BLaER1 treated with 17β-estradiol and CSF1 and Interleukin-3, amounts not matched to agents 10 nM and 100 nM (cell line): ENCODE measurements around the gene ASB3.
A peak's percentile ranks its signal among the peaks of the same experiment; 100 is the strongest.

Experiments used
- H3K27ac ChIP-seq, 11 experiments: shearing (Covaris generic); formaldehyde crosslinking; 2 replicates each; pipeline ENCODE4 v1.8.1; 2022
- H3K27me3 ChIP-seq, 11 experiments: shearing (Covaris generic); formaldehyde crosslinking; 2 replicates each; pipeline ENCODE4 v1.8.1; 2022
- H3K36me3 ChIP-seq, 11 experiments: shearing (Covaris generic); formaldehyde crosslinking; 2 replicates each; pipeline ENCODE4 v1.8.1; 2022
- H3K4me1 ChIP-seq, 10 experiments: shearing (Covaris generic); formaldehyde crosslinking; 2 replicates each; pipeline ENCODE4 v1.8.1; 2022
- H3K4me2 ChIP-seq, 11 experiments: shearing (Covaris generic); formaldehyde crosslinking; 2 replicates each; pipeline ENCODE4 v1.8.1; 2022
- H3K4me3 ChIP-seq, 10 experiments: shearing (Covaris generic); formaldehyde crosslinking; 2 replicates each; pipeline ENCODE4 v1.8.1; 2022
- H3K9ac ChIP-seq, 11 experiments: shearing (Covaris generic); formaldehyde crosslinking; 2 replicates each; pipeline ENCODE4 v1.8.1; 2022
- H3K9me3 ChIP-seq, 11 experiments: shearing (Covaris generic); formaldehyde crosslinking; replicated peaks in 1 of 11; 2 replicates each; pipeline ENCODE4 v1.8.1; 2022
- H4K20me1 ChIP-seq, 11 experiments: shearing (Covaris generic); formaldehyde crosslinking; 2 replicates each; pipeline ENCODE4 v1.8.1; 2022
- Cebpa-rat ChIP-seq, 11 experiments: shearing (Covaris generic); IDR thresholded peaks; 2 replicates each; pipeline ENCODE4 v1.8.1; 2022

The ASB3 gene

GRCh38 chr2:53635694-53636093 is 151.1 kb downstream of the ASB3 start:
- no peaks in the 10 kb centered on the region for H3K36me3 ChIP-seq
- H4K20me1 ChIP-seq = no peaks in the 10 kb centered on the region
- H3K9me3 ChIP-seq = no peaks in the 10 kb centered on the region
- H3K9ac ChIP-seq = no peak overlapping the region
- no peak for TF ChIP-seq Cebpa-rat (IDR thresholded peaks at IDR 0.05)
- no peak overlapping the region for H3K4me3 ChIP-seq
- peaks cover 0 to 10% (median 0%) of the 10 kb centered on the region in 10 experiments; a peak in 7 of 20 replicates for H3K4me1 ChIP-seq
- no peaks in the 10 kb centered on the region for H3K27me3 ChIP-seq
- 0 out of 22 replicates have a peak overlapping the region, but pooled peaks of 2 of the 11 experiments have one; percentile 11 to 12 for H3K4me2 ChIP-seq
- H3K27ac ChIP-seq = no peak overlapping the region

DNA sequence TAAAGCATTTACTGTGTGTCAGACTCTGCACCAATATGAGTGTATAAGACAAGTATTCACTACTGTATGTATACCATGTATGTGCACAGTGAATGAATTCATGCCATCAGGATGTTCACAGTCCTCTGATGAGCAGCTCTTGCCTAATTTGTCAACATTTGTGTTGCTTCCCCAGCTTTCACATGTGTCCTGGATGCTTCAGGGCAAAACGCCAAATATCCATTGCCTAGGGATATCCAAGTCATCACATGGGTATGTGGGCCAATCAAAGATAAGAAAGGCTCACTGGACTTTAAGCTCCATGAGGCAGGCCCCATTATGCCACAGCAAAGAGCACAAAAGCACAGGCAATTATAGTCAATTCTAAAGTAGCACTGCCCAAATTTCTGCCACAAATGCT is 153.3 kb downstream of the ASB3 start:
- no peaks in the 10 kb centered on the region for H4K20me1 ChIP-seq
- no peaks in the 10 kb centered on the region for H3K27me3 ChIP-seq
- H3K27ac ChIP-seq = no peak overlapping the region
- no peak overlapping the region for H3K4me3 ChIP-seq
- TF ChIP-seq Cebpa-rat (IDR thresholded peaks at IDR 0.05) = no peak
- no peaks in the 10 kb centered on the region for H3K9me3 ChIP-seq
- no peak overlapping the region for H3K9ac ChIP-seq
- H3K4me1 ChIP-seq = peaks cover 0 to 10% (median 0%) of the 10 kb centered on the region in 10 experiments; a peak in 7 of 20 replicates
- H3K4me2 ChIP-seq = no peak overlapping the region
- no peaks in the 10 kb centered on the region for H3K36me3 ChIP-seq

GRCh38 chr2:53632714-53633113 is 154.0 kb downstream of the ASB3 start:
- no peak overlapping the region for H3K9ac ChIP-seq
- no peaks in the 10 kb centered on the region for H4K20me1 ChIP-seq
- H3K27me3 ChIP-seq = no peaks in the 10 kb centered on the region
- H3K4me3 ChIP-seq = no peak overlapping the region
- peaks cover 0 to 10% (median 0%) of the 10 kb centered on the region in 10 experiments; a peak in 7 of 20 replicates for H3K4me1 ChIP-seq
- H3K4me2 ChIP-seq = no peak overlapping the region
- H3K36me3 ChIP-seq = no peaks in the 10 kb centered on the region
- H3K9me3 ChIP-seq = no peaks in the 10 kb centered on the region
- TF ChIP-seq Cebpa-rat (IDR thresholded peaks at IDR 0.05) = no peak
- no peak overlapping the region for H3K27ac ChIP-seq

DNA sequence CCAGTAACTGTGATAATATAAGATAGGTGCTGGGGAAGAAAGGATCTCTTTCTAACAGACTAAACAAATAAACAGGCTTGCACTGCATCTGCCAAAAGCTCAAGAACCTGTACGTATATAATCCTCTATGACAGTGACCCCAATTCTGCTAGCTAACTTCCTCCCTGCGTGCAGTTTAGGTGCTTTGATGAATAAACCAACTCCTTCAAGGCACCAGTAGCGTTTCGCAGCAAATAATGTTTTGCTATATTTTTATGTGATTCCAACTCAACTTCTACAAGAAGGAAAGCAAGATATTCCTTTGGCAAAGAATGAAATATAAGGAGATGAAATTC is 154.7 kb downstream of the ASB3 start:
- peaks cover 0 to 10% (median 0%) of the 10 kb centered on the region in 10 experiments; a peak in 7 of 20 replicates for H3K4me1 ChIP-seq
- no peaks in the 10 kb centered on the region for H3K36me3 ChIP-seq
- H3K27me3 ChIP-seq = no peaks in the 10 kb centered on the region
- no peak for TF ChIP-seq Cebpa-rat (IDR thresholded peaks at IDR 0.05)
- H3K27ac ChIP-seq = no peak overlapping the region
- H3K9me3 ChIP-seq = no peaks in the 10 kb centered on the region
- H3K9ac ChIP-seq = no peak overlapping the region
- no peaks in the 10 kb centered on the region for H4K20me1 ChIP-seq
- H3K4me2 ChIP-seq = no peak overlapping the region
- H3K4me3 ChIP-seq = no peak overlapping the region

DNA sequence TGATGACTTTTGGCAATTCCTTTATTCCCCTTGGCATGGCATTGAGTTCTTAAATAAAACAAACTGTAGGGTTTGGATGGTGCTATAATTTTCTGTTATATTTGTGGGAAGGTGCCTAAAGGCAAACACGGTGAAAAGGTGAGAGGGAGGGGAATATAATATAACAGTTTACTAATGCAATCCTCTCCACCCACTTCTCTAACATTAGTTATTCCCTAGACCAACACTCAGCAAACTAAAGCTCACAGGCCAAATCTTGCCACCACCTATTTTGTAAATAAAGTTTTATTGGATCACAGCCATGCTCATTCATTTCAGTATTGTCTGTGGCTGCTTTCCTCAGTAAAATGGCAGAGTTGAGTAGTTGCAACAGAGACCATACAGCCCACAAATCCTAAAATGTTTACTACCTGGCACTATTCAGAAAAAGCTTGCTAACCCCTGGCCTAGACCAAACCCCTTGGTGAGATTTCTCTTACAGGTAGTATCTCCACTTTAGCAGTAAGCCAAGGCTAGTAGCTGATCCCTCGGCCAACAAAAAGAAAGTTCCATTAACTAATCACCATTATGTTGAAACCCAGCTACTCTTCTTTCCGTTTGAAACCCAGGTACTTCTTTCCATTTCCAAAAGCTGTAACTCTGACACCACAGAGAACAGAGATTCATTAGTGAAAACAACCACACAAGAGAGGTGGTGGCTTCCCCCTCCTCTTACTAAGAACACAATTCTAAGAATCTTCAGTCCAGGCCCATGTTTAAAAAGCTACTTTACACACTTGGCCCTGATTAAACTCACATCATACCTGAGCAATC is 155.2 kb downstream of the ASB3 start:
- Histone ChIP-seq H3K4me2 (no peak overlapping the region), H3K27me3 (no peaks in the 10 kb centered on the region), H3K4me1 (peaks cover 0 to 10% (median 0%) of the 10 kb centered on the region in 10 experiments; a peak in 7 of 20 replicates), H3K9me3 (no peaks in the 10 kb centered on the region), H3K9ac (no peak overlapping the region), H4K20me1 (no peaks in the 10 kb centered on the region), H3K36me3 (no peaks in the 10 kb centered on the region), H3K4me3 (no peak overlapping the region), H3K27ac (no peak overlapping the region)
- TF ChIP-seq Cebpa-rat (IDR thresholded peaks at IDR 0.05) = no peak

DNA sequence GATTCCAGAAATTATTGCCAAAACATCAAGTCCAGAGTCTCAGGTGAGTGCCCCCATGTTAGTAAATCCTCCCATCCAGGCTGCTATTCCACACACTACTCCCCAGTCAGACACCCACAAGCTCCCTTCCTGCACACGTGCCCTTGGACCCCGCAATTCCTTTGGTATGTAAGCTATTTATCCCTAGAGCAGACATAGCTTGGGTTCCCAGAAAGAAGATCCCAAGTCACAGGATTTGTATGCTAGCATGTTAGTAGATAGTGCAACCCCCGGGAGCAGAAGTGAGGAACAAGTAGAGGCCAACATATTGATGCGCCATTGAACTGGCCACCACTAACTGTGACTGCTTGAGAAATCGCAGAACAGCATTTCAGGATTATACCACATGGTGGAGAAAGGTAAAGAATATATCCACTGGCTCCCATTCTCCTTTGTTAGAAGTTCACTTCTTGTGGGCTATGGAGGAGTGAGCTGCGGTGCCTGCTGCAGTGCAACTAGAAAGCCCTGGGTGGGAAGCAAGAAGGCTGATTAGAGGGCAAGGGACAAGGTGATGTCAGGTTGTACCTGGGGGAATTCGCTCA is 156.6 kb downstream of the ASB3 start:
- Histone ChIP-seq H4K20me1 (no peaks in the 10 kb centered on the region), H3K4me2 (no peak overlapping the region), H3K4me1 (peaks cover 0 to 5% (median 0%) of the 10 kb centered on the region in 10 experiments; a peak in 7 of 20 replicates), H3K4me3 (no peak overlapping the region), H3K9ac (no peak overlapping the region), H3K27ac (no peak overlapping the region), H3K36me3 (no peaks in the 10 kb centered on the region), H3K27me3 (no peaks in the 10 kb centered on the region), H3K9me3 (no peaks in the 10 kb centered on the region)
- no peak for TF ChIP-seq Cebpa-rat (IDR thresholded peaks at IDR 0.05)

GRCh38 chr2:53629501-53629900 is 157.3 kb downstream of the ASB3 start:
- Histone ChIP-seq H3K27ac (no peak overlapping the region), H3K4me3 (no peak overlapping the region), H3K27me3 (no peaks in the 10 kb centered on the region), H3K9me3 (no peaks in the 10 kb centered on the region), H3K9ac (no peak overlapping the region), H3K4me2 (no peak overlapping the region), H3K4me1 (no peaks in the 10 kb centered on the region), H3K36me3 (no peaks in the 10 kb centered on the region), H4K20me1 (no peaks in the 10 kb centered on the region)
- no peak for TF ChIP-seq Cebpa-rat (IDR thresholded peaks at IDR 0.05)

- Histone ChIP-seq H3K4me2 (no peak overlapping the region), H3K9ac (no peak overlapping the region), H3K9me3 (no peaks in the 10 kb centered on the region; a peak in 1 of 22 replicates), H4K20me1 (no peaks in the 10 kb centered on the region), H3K27ac (no peak overlapping the region), H3K4me1 (no peaks in the 10 kb centered on the region), H3K27me3 (no peaks in the 10 kb centered on the region), H3K36me3 (no peaks in the 10 kb centered on the region), H3K4me3 (no peak overlapping the region)
- TF ChIP-seq Cebpa-rat (IDR thresholded peaks at IDR 0.05) = no peak
Observed at GRCh38 chr2:53629001-53629400, 157.8 kb downstream of the ASB3 start.

DNA sequence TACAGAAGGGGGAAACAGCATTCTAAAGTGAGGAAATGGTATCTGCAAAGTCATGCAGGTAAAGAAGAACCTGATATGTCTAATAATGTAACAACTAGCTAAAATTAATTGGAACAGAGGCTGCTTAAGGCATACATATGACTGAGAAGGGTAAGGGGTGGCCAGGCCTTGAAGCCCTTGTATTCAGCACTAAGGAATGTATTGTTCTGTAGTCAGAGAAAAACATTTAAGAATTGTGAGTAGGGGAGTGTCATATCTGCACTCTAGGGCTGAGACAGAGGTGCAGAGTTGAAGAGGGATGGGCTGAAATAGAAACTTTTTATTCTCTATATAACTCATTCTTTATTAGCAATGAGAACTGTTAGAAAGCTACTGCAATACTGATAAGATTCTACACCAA is 164.6 kb downstream of the ASB3 start:
- H3K4me1 ChIP-seq = no peaks in the 10 kb centered on the region
- H3K4me3 ChIP-seq = no peak overlapping the region
- H3K9me3 ChIP-seq = no peaks in the 10 kb centered on the region; a peak in 1 of 22 replicates
- H3K27ac ChIP-seq = no peak overlapping the region
- no peak overlapping the region for H3K4me2 ChIP-seq
- H3K27me3 ChIP-seq = no peaks in the 10 kb centered on the region
- H3K9ac ChIP-seq = no peak overlapping the region
- no peak for TF ChIP-seq Cebpa-rat (IDR thresholded peaks at IDR 0.05)
- H3K36me3 ChIP-seq = no peaks in the 10 kb centered on the region
- H4K20me1 ChIP-seq = no peaks in the 10 kb centered on the region

DNA sequence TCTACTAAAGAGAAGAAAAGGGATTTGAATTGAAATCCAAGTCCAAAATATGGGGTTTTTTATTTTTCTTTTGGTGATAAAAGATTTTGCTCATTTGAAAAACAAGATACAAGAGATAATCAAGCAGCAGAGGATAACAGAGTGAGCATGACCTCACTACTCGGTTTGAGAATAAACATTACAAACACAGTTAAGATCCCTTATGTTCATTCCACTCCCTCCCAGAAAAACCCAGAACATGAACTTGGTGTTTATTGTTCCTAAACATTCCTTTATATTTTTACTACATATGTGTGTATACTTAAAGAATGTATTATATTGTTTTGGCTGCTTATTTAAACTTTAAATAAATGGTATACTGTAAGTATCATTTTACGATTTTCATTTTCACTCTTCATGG is 165.8 kb downstream of the ASB3 start:
- Histone ChIP-seq H3K9ac (no peak overlapping the region), H3K9me3 (no peaks in the 10 kb centered on the region; a peak in 1 of 22 replicates), H3K4me1 (no peaks in the 10 kb centered on the region), H3K4me3 (no peak overlapping the region), H4K20me1 (no peaks in the 10 kb centered on the region), H3K4me2 (no peak overlapping the region), H3K27ac (no peak overlapping the region), H3K36me3 (no peaks in the 10 kb centered on the region), H3K27me3 (no peaks in the 10 kb centered on the region)
- TF ChIP-seq Cebpa-rat (IDR thresholded peaks at IDR 0.05) = no peak
